Astrocyte (in vitro differentiated cells and primary cell): ENCODE measurements around the gene SYT3.

Source experiments
- CTCF ChIP-seq: IDR thresholded peaks from 2 replicates; pipeline ENCODE4 v1.5.1; 2011; ENCODE audit warnings: low read depth, mild to moderate bottlenecking, inconsistent platforms, low read length, moderate library complexity; ENCODE audit not compliant: insufficient read depth
- EZH2 ChIP-seq: IDR thresholded peaks from 2 replicates; pipeline ENCODE4 v1.6.1; 2012; ENCODE audit warnings: mild to moderate bottlenecking, low read length, inconsistent platforms; ENCODE audit not compliant: insufficient read depth

- TF ChIP-seq CTCF = no peak
- no peak for TF ChIP-seq EZH2
Measured at GRCh38 chr19:50661766-50662650, 22.3 kb upstream of the SYT3 start.
